ENCODE measurements around the gene LRRC73.
"Not testable (repeated sequence)": the region's sequence is repeated elsewhere in the genome, so short reads cannot be mapped to it uniquely, and the experiment has no call there.

The LRRC73 gene

GRCh38 chr6:43502666-43503065 is 7.5 kb downstream of the LRRC73 start:
- no peaks in the 10 kb centered on the region for H3K9me3 ChIP-seq (ENCODE audit: severe bottlenecking)
- peaks cover 80% of the 10 kb centered on the region for H3K36me3 ChIP-seq
- H3K4me3 ChIP-seq (ENCODE audit: low read depth, low read length), result no peak overlapping the region
- no peak for DNase-seq
- H3K27ac ChIP-seq, result no peak overlapping the region
- TF ChIP-seq CTCF (IDR thresholded peaks at IDR 0.05; ENCODE audit: low read depth, low read length), result no peak
- no peaks in the 10 kb centered on the region for H3K27me3 ChIP-seq (ENCODE audit: insufficient read depth, low read depth, severe bottlenecking)

DNA sequence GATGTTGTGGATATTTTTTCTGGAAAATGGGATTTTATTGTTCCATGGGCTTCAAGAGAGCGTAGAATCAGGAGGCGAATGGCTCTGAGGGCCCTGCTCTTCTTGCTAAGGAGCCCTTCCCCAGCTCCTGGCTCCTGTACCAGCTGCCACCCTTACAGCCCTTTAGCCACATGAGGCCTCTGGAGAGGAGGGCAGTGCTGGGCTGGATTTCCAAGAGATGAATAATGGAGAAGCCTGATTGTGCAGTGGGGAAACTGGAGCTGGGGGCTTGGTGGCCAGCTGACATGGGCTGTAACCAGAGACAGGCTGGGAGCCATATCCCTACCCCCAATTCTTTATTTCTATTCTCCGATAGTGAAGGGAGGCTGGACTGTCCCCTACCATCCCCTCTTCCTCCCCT is 9.2 kb downstream of the LRRC73 start:
- DNase-seq, result no peak
- Histone ChIP-seq H3K27ac (no peak overlapping the region), H3K9me3 (ENCODE audit: severe bottlenecking) (no peaks in the 10 kb centered on the region), H3K27me3 (ENCODE audit: insufficient read depth, low read depth, severe bottlenecking) (no peaks in the 10 kb centered on the region), H3K4me3 (ENCODE audit: low read depth, low read length) (no peak overlapping the region), H3K36me3 (peaks cover 82% of the 10 kb centered on the region)
- no peak for TF ChIP-seq CTCF (IDR thresholded peaks at IDR 0.05; ENCODE audit: low read depth, low read length)

DNA sequence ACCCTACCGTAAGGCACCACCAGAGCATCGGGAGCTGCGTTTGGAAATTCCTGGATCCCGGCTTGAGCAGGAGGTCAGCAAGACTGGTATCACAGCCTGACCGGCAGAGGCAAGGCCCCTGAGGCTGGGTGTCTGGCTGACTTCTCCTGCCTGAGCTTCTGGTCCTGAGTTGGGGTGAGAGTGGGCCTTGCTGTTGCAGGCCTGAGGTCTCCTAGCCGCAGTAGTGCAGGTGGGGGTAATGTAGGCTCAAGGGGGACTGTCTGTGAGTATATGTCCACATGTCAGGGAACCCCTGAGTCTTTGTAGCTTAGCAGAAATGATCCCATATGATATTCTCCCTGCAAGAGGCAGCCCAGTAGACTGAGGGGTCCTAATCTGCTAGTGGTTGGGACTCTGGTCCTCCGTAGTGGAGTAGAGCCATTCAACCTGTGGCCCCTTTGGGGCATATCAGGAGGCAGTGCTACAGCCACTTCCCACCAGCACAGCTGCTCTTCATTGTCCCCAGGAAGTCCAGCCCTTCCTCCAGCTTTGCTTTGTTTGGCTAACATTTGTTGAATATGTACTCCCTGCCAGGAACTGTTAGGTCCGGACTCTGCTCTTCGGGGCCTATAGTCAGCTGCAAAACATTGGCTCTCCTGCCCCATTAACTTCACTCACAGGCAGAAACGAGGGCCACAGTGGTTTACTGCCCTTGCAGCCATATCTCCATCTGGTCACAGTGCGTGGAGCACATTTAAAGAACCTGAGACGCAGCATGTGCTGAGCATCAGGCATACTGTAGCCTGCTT is 10.9 kb downstream of the LRRC73 start:
- H3K27me3 ChIP-seq (ENCODE audit: insufficient read depth, low read depth, severe bottlenecking), result no peaks in the 10 kb centered on the region
- DNase-seq, result no peak
- no peak overlapping the region for H3K27ac ChIP-seq
- no peak overlapping the region for H3K4me3 ChIP-seq (ENCODE audit: low read depth, low read length)
- peaks cover 67% of the 10 kb centered on the region for H3K36me3 ChIP-seq
- TF ChIP-seq CTCF (IDR thresholded peaks at IDR 0.05; ENCODE audit: low read depth, low read length), result no peak
- no peaks in the 10 kb centered on the region for H3K9me3 ChIP-seq (ENCODE audit: severe bottlenecking)

GRCh38 chr6:43498291-43498690 is 11.9 kb downstream of the LRRC73 start:
- not testable (repeated sequence) for H3K27ac ChIP-seq; H3K4me3 ChIP-seq (ENCODE audit: low read depth, low read length); DNase-seq; H3K27me3 ChIP-seq (ENCODE audit: insufficient read depth, low read depth, severe bottlenecking); H3K9me3 ChIP-seq (ENCODE audit: severe bottlenecking)
- peaks cover 62% of the 10 kb centered on the region for H3K36me3 ChIP-seq

- TF ChIP-seq CTCF (IDR thresholded peaks at IDR 0.05; ENCODE audit: low read depth, low read length), result no peak
- no peak for DNase-seq
- H3K27ac ChIP-seq, result no peak overlapping the region
- no peaks in the 10 kb centered on the region for H3K27me3 ChIP-seq (ENCODE audit: insufficient read depth, low read depth, severe bottlenecking)
- no peak overlapping the region for H3K4me3 ChIP-seq (ENCODE audit: low read depth, low read length)
- peaks cover 56% of the 10 kb centered on the region for H3K36me3 ChIP-seq
- H3K9me3 ChIP-seq (ENCODE audit: severe bottlenecking), result no peaks in the 10 kb centered on the region
Measured at GRCh38 chr6:43497689-43498088, 12.5 kb downstream of the LRRC73 start.

- no peak for DNase-seq
- no peaks in the 10 kb centered on the region for H3K9me3 ChIP-seq (ENCODE audit: severe bottlenecking)
- H3K27me3 ChIP-seq (ENCODE audit: insufficient read depth, low read depth, severe bottlenecking), result no peaks in the 10 kb centered on the region
- no peak for TF ChIP-seq CTCF (IDR thresholded peaks at IDR 0.05; ENCODE audit: low read depth, low read length)
- no peak overlapping the region for H3K4me3 ChIP-seq (ENCODE audit: low read depth, low read length)
- H3K27ac ChIP-seq, result no peak overlapping the region
- peaks cover 50% of the 10 kb centered on the region for H3K36me3 ChIP-seq
Measured at GRCh38 chr6:43497129-43497396, 13.1 kb downstream of the LRRC73 start.
